GM18861 (cell line): ENCODE results near the gene AKR1E2.
A peak's percentile ranks its signal among the peaks of the same experiment; 100 is the strongest.

Source experiments
- ATAC-seq: cut with Tn5 transposase; IDR thresholded peaks from one replicate; pipeline ENCODE4 v1.9.1; 2021; ENCODE audit not compliant: unreplicated experiment

AKR1E2 gene

DNA sequence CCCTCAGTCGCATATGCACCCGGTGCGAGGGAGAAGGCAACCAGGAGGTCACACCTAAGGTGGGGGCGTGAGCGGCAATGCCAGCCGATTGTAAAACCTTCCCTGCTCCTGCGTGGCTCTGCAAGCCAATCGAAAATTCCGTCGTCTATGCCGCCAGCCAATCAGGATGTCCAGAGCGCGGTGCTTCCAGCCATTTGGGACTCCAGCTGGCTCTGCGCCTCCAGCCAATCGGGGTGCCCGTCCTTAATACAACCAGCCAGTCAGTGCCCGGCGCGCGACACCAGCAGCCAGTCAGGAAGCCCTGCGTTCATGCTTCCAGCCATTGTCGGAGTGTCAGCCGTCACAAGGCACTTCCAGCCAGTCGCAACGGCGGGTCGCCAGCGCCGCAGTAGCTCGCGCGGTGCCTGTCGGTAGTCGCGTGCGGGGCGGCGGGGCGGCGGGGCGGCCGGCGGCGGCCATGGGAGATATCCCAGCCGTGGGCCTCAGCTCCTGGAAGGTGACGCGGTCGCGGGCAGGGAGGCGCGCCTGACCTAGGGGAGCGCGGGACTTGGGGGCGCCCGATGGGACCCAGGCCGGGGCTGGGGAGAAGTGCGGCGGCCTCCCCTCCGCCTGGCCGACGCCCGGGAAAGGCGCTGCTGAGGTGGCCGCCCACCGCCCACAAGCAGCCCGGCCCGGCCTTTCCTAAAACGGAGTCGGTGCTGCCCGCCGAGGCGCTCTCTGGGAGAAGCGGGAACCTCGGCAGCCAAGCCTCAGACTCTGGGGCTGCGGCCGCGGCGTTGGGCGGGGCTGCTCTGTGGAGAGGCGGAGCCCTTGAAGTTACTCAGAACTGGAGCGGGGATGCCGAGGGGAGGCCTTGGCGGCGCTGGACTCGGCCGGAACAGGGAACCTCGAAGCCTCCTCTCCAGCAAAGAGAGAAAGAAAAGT lies at the start of gene AKR1E2:
AKR1E2 (plus strand) TSS at position 340 of the 924 bp plus-strand sequence; CDS start at position 458, 118 bp downstream.
- peak; percentile 56 for ATAC-seq

GRCh38 chr10:4776234-4776638 lies 49.8 kb upstream of the AKR1E2 start:
- ATAC-seq = no peak

DNA sequence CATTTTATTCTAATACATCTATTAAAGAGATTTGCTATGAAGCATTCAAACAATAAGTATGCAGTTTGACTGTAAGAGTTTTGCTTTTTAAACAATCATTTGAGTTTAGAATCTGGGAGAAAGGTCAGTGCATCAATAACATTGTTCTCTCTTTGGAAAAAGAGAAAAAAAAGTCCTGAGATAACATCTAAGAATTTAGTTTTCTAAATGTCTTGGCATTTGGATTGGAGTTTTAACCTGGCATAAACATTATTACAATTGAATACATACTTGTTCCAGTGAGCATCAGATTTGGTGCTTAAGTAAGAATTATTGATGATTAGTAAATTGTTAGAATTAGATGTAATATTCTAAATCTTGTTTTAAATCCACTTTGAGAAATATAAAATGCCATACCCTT lies 47.2 kb upstream of the AKR1E2 start:
- no peak for ATAC-seq

GRCh38 chr10:4780091-4780490 lies 45.9 kb upstream of the AKR1E2 start:
- ATAC-seq = no peak

DNA sequence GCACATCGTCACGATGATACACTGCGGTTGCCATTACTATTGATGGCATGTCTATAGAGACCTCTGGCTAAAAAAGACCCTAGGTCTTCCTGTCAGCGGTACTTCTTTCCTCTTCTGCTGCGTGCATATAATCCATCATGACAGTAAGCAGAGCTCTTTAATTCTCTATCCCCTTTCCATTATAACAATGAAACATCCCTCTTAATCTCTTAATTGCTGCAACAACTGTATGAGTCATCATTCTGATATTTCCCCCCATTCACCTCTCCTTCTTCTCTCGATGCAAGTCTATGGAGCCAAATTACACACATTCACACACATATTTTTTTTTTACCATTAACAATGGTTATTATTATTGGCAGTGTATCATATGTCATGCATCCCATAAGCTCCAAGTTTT lies 45.2 kb upstream of the AKR1E2 start:
- ATAC-seq = no peak

DNA sequence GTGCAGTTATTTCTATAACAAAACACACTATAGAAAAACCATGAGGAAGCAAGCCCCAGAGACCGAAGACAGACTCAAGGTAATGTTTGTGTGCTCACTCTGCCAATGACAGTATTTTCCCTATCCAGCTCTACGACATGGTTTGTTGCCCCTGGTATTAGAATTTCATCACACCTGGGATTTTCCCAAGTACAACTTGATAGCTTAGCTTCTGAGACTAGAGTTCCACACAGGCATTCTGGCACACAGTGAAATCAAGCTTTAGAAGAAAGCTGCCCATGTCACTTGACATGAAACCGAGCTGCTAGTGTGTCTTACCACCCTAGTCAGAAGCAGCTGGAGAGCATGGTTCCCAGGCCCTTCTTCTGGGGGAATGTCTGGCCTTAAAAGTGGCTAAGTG lies 44.1 kb upstream of the AKR1E2 start:
- ATAC-seq = no peak

DNA sequence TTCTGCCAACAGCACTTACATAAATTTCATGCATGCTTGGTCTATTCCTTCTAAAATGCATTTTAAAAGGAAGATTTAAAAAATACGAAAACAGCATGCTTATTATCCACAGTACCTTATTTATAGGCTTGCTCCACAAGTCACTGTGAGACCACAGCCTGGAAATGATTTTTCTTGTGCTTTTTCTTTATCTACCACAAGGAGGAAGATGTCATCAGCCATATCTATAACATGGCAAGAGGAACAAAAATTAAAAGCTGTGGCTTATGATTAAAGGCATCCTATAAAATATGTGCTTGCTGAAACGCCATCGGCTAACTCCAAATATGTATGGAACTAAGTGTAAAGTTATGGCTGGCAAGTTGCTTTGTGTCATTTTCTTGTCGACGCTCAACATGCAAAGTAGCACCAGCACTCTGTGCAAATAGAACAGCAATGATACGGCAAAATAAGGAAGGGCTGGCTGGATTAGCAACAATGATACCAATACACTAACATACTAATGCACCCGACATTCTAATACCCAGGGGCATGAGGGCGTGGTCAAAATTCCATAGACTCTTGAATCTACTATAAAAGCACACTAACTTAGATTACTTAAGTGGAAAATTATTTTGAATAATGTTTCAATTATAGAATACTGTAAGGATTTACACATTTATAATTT lies 41.2 kb upstream of the AKR1E2 start:
- ATAC-seq = no peak

DNA sequence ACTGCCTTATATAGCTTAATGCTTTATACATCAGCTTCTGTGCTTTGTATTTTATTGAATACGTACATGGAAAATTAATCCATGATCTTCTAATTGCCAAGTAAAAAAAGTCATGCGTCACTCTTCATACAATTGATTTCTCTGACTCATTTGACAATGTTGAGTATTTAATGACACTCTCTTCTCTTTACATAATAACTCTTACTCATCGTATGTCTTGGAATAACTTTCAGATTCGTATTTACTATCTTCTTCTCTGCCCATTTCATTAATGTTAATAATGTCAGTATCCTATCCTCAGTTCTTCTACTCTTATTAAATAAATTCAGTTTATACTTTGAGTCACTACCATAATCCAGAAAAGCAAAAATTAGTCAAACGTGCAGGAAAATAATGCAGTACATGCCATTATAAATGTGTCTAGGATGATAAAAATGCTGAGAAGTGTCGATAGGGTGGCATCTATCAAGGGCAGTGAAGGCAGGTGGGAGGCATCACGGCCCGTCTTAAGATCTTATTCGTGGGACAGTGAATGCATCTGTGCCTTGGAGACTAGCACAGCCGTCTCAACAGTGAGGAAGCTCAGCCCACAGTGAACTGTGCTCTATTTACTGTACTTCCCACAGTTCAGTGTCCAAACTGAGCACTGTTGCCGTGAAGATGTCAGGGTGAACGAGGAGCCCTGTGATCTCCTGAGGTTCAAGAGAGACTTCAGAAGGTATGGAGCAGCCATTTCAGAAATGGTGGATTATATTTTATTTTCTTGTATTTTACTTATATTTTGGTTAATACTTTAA lies 39.8 kb upstream of the AKR1E2 start:
- no peak for ATAC-seq

- ATAC-seq = no peak
Observed at GRCh38 chr10:4790045-4790444, 36.0 kb upstream of the AKR1E2 start.

GRCh38 chr10:4790922-4791321 lies 35.1 kb upstream of the AKR1E2 start:
- ATAC-seq = no peak

GRCh38 chr10:4792381-4792780 lies 33.6 kb upstream of the AKR1E2 start:
- no peak for ATAC-seq

DNA sequence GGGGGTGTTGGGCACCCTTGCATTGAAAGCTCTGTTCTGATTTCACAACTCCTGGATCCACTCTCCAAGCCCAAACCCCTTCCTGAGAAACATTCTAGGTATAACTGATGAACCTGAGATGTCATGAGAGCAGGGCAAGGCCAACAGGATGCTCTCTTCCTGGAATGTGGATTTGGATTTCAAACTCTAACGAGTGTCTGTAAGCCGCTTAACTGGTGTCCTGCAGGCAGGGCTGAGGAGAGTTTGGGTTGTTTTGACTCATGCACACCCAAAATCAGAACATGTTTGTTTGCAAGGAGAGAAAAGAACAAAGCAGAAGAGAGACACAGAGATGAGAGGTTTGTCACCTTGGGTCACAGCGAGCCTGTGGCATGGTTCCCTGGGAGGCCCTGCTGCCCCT lies 24.6 kb upstream of the AKR1E2 start:
- no peak for ATAC-seq

- ATAC-seq = no peak
Observed at GRCh38 chr10:4802711-4803487, 23.1 kb upstream of the AKR1E2 start.

DNA sequence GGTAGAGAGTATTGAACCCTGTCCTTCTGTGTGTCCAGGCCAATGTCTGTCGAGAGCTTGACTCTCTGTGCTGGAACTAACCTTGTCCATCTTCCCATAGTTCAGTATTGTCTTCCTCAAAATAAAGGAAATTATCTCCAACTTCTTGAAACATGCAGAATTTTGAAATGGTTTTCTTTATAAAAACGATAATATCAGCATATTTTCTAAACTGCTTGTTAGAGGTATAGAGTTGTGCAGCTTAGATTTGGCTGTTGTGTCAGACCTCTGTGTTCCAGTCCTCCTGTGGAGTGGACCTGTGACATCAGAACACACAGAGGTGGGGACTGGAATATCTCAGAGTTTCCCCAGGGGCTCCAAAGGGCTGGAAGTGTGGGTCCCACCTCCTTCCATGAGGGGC lies 22.2 kb upstream of the AKR1E2 start:
- ATAC-seq = no peak

DNA sequence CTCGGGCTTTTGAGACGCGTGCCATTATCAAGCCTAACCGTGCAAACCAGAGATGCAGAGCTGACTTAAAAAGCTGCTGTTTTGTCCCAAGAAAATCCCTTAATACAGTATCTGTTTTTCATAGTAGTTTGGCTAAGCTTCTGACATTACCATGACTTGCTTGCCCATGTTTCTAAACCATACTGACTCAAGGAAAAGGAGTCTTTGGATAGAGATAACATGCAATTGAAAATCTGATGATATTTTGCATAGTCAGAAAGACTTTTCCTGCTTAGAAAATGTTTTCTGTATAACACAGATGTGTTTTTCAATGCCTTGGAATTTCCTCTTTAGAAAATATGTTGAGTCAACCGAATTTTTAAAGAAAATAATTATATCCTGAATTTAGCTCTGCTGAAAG lies 21.5 kb upstream of the AKR1E2 start:
- no peak for ATAC-seq

GRCh38 chr10:4806534-4806933 lies 19.5 kb upstream of the AKR1E2 start:
- ATAC-seq = no peak

- peak; percentile 70 for ATAC-seq
Observed at GRCh38 chr10:4807761-4808507, 18.1 kb upstream of the AKR1E2 start.

DNA sequence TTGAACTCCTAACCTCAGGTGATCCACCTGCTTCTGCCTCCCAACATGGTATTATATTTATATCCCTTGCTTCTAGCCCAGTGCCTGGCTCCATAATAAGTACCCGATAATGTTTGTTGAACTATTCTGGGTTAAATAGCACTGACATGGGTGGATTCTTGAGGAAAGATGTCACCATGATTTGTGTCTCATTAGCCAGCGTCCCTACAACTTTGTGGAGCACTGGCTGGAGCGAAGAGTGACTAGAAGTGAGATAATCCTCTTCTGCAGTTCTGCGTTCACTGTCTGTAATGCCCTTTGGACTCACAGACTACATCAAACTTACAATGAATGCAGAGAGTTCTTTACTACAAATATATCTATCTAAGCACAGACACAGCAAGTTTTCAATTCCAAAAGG lies 16.9 kb upstream of the AKR1E2 start:
- ATAC-seq = no peak

DNA sequence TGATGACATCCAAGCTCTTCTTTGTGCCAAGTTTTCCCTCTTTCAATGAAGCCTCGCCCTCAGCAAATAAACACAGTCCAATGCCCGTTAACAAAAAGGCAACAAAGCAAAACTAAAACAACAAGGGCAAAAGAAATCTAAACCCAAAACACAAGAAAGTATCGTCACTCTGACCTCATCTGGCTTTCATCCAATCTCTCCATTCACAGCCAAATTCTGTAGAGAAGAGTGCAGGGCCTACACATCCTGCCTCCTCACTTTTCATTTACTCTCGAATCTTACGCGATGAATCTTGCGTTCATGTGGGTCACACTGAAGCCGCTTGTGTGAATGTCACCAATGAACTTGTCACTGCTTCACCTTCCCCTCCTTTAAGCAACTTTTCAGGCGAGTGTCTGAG lies 15.9 kb upstream of the AKR1E2 start:
- ATAC-seq = no peak

DNA sequence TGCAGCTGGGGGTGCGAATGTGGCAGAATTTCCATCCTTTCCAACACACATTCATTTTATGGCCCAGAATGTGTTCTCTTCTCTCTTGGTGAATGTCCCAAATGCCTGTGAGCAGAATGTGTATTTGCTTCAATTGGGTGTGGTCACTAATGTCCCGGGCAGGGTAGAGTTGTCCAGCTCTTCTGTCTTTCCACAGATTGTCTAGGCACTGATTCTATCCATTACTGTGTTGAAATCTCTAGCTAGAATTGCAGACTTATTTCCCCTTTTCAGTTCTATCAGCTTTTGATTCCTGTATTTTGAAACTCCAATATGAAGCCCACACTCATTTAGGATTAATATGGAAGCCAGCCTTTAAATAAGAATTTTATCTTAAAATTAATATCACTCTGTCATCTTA lies 14.0 kb upstream of the AKR1E2 start:
- ATAC-seq = no peak
